ENCODE results near the gene PHLPP1.
A peak's percentile ranks its signal among the peaks of the same experiment; 100 is the strongest.

PHLPP1 gene

DNA sequence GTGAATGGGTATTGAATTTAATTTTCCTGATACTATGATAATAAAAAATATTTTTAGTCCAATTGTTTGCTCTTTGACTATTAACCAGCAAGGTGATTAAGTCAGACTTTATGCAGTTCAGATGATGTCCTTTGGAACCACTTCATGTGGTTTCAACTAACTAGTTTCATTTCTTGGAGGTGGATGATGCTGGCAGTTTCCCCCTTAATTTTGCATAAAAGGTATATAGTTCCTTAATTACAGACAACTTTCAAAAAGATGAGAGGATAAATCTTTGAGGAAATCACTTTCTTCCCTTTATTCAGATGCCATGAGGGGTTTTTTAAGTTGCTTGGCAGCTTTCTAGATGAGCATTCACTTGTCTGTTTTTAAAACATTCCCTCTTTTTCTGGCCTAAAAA lies 223.1 kb downstream of the PHLPP1 start:
- Histone ChIP-seq H3K36me3 (ENCODE audit: insufficient read depth, low read length) (peaks cover 9% of the 10 kb centered on the region; the same call in 1 of the 2 replicates), H3K9me2 (replicated peaks; ENCODE audit: low read depth, low read length) (no peaks in the 10 kb centered on the region), H3K79me2 (ENCODE audit: insufficient read depth, low read length) (no peaks in the 10 kb centered on the region), H3K4me3 (ENCODE audit: low read length, poor library complexity, severe bottlenecking) (no peak overlapping the region), H3K9ac (ENCODE audit: low read depth, low read length, poor library complexity, severe bottlenecking) (peak overlapping the region; percentile 71), H3K4me2 (ENCODE audit: low read depth, low read length, poor library complexity, severe bottlenecking) (peak overlapping the region; percentile 64), H3K27me3 (ENCODE audit: insufficient read depth, low read length, poor library complexity, severe bottlenecking) (no peaks in the 10 kb centered on the region), H3F3A (ENCODE audit: low read depth) (no peaks in the 10 kb centered on the region), H2AFZ (ENCODE audit: low read length) (no peak overlapping the region), H4K20me1 (ENCODE audit: insufficient read depth, low read length, poor library complexity, severe bottlenecking) (no peaks in the 10 kb centered on the region), H3K4me1 (ENCODE audit: insufficient read depth, low read length, poor library complexity, severe bottlenecking) (peaks cover 47% of the 10 kb centered on the region), H3K9me3 (ENCODE audit: insufficient read depth, low read depth, low read length) (no peaks in the 10 kb centered on the region)
- no peak for TF ChIP-seq EZH2phosphoT487 (IDR thresholded peaks at IDR 0.05; ENCODE audit: borderline replicate concordance)
- TF ChIP-seq, protein P1, sequence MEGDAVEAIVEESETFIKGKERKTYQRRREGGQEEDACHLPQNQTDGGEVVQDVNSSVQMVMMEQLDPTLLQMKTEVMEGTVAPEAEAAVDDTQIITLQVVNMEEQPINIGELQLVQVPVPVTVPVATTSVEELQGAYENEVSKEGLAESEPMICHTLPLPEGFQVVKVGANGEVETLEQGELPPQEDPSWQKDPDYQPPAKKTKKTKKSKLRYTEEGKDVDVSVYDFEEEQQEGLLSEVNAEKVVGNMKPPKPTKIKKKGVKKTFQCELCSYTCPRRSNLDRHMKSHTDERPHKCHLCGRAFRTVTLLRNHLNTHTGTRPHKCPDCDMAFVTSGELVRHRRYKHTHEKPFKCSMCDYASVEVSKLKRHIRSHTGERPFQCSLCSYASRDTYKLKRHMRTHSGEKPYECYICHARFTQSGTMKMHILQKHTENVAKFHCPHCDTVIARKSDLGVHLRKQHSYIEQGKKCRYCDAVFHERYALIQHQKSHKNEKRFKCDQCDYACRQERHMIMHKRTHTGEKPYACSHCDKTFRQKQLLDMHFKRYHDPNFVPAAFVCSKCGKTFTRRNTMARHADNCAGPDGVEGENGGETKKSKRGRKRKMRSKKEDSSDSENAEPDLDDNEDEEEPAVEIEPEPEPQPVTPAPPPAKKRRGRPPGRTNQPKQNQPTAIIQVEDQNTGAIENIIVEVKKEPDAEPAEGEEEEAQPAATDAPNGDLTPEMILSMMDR (conservative IDR thresholded peaks at IDR 0.05; ENCODE audit: low read length): no peak

DNA sequence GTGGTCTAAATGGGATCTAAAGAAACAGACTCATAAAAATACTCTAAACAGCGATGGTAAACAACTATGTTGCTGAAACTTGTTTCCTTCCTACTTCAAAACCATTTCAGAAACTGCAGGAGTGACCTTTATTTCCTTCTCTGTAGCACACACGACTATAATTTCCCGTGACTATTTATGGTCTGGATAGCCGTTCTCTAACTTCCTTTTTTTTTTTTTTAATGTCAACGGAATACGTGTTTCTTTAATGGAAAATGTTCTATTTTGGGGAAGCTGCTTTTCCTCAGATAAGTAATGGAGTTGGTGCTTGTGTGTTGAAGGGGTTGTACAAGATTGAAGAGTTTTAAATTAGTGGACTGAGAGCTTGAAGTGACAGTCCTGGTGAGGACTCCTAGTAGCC lies 224.1 kb downstream of the PHLPP1 start:
- H3K4me3 ChIP-seq (ENCODE audit: low read length, poor library complexity, severe bottlenecking): peak overlapping the region; percentile 53
- TF ChIP-seq EZH2phosphoT487 (IDR thresholded peaks at IDR 0.05; ENCODE audit: borderline replicate concordance): no peak
- TF ChIP-seq, protein P1 (conservative IDR thresholded peaks at IDR 0.05; ENCODE audit: low read length): no peak
- peak overlapping the region; percentile 71 for H3K9ac ChIP-seq (ENCODE audit: low read depth, low read length, poor library complexity, severe bottlenecking)
- H3K79me2 ChIP-seq (ENCODE audit: insufficient read depth, low read length): no peaks in the 10 kb centered on the region
- no peaks in the 10 kb centered on the region for H3K9me3 ChIP-seq (ENCODE audit: insufficient read depth, low read depth, low read length)
- no peaks in the 10 kb centered on the region for H3K9me2 ChIP-seq (replicated peaks; ENCODE audit: low read depth, low read length)
- H4K20me1 ChIP-seq (ENCODE audit: insufficient read depth, low read length, poor library complexity, severe bottlenecking): no peaks in the 10 kb centered on the region
- no peaks in the 10 kb centered on the region for H3F3A ChIP-seq (ENCODE audit: low read depth)
- H3K4me1 ChIP-seq (ENCODE audit: insufficient read depth, low read length, poor library complexity, severe bottlenecking): peaks cover 53% of the 10 kb centered on the region
- H3K4me2 ChIP-seq (ENCODE audit: low read depth, low read length, poor library complexity, severe bottlenecking): peak overlapping the region; percentile 64
- H3K27me3 ChIP-seq (ENCODE audit: insufficient read depth, low read length, poor library complexity, severe bottlenecking): no peaks in the 10 kb centered on the region
- peaks cover 10% of the 10 kb centered on the region; the same call in 1 of the 2 replicates for H3K36me3 ChIP-seq (ENCODE audit: insufficient read depth, low read length)
- no peak overlapping the region for H2AFZ ChIP-seq (ENCODE audit: low read length)

DNA sequence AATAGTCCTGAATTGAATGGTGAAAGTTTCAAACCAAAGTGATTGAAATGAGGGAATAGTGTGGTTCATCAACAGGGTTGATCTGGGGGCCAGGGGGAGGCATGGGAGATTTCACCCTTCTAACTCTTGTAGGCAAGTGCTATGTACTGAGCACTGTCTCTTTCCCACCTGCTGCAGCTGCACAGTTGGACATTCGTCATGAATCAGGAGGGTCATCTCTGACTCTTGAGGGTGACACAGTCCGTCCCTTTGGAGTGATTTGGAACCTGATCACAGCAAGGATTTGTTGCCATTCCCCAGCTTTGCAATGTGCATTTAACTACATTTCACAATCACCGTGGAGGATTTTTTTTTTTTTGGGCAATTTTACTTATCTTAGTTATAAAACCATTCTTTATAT lies 224.6 kb downstream of the PHLPP1 start:
- Histone ChIP-seq H2AFZ (ENCODE audit: low read length) (no peak overlapping the region), H3K9me3 (ENCODE audit: insufficient read depth, low read depth, low read length) (no peaks in the 10 kb centered on the region), H3K4me1 (ENCODE audit: insufficient read depth, low read length, poor library complexity, severe bottlenecking) (peaks cover 56% of the 10 kb centered on the region), H3K9ac (ENCODE audit: low read depth, low read length, poor library complexity, severe bottlenecking) (peak overlapping the region; percentile 71), H3K36me3 (ENCODE audit: insufficient read depth, low read length) (peaks cover 10% of the 10 kb centered on the region; the same call in 1 of the 2 replicates), H3F3A (ENCODE audit: low read depth) (no peaks in the 10 kb centered on the region), H4K20me1 (ENCODE audit: insufficient read depth, low read length, poor library complexity, severe bottlenecking) (no peaks in the 10 kb centered on the region), H3K79me2 (ENCODE audit: insufficient read depth, low read length) (no peaks in the 10 kb centered on the region), H3K9me2 (replicated peaks; ENCODE audit: low read depth, low read length) (no peaks in the 10 kb centered on the region), H3K27me3 (ENCODE audit: insufficient read depth, low read length, poor library complexity, severe bottlenecking) (no peaks in the 10 kb centered on the region), H3K4me3 (ENCODE audit: low read length, poor library complexity, severe bottlenecking) (peak overlapping the region; percentile 53), H3K4me2 (ENCODE audit: low read depth, low read length, poor library complexity, severe bottlenecking) (peak overlapping the region; percentile 64)
- no peak for TF ChIP-seq EZH2phosphoT487 (IDR thresholded peaks at IDR 0.05; ENCODE audit: borderline replicate concordance)
- TF ChIP-seq, protein P1 (conservative IDR thresholded peaks at IDR 0.05; ENCODE audit: low read length): no peak
